Measurements from ENCODE around the gene LSM2.
"Not testable (repeated sequence)": the region's sequence is repeated elsewhere in the genome, so short reads cannot be mapped to it uniquely, and the experiment has no call there.

The LSM2 gene

DNA sequence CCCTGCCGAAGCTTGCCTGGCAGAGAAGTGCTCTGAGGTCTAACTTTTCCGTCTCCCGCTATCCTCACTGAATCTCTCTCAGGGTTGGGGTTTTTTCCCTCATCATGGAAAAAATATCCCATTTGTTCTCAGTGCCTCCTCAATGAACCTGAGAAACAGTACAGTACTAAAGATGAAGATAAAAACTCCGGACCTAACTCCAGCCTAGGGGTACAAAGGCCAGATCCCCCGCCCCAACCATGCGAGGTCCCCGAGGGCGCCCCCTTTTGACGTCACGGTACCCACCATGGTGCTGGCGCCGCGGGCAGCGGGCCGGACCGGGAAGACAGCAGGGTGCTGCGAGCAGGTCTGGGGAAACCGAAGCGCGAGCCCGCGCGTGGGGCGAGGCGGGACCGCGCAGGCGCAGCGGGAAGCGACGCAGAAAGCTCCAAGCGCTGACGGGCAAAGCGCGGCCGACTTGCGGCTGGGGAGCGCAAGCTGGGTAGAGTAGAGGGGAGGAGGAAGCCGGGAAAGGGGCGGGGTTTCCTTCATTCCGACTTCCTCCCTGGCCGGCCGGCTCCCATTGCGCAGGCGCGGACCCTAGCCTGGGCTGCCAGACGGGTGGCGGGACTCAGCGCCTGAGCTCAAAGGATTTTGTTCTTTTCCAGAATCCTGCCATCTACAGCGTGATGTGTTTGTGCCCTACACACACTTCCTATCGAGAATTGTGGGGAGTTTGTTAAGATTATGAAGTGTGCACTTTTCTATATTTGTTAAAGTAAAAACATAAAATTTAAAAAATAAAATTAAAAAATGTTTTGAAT, at the start of gene LSM2:
Gene LSM2, minus strand, starts transcription at position 497 of the 803 bp plus-strand sequence. Its CDS starts 209 bp downstream, at position 288.
- DNase-seq = peak; percentile 95

DNA sequence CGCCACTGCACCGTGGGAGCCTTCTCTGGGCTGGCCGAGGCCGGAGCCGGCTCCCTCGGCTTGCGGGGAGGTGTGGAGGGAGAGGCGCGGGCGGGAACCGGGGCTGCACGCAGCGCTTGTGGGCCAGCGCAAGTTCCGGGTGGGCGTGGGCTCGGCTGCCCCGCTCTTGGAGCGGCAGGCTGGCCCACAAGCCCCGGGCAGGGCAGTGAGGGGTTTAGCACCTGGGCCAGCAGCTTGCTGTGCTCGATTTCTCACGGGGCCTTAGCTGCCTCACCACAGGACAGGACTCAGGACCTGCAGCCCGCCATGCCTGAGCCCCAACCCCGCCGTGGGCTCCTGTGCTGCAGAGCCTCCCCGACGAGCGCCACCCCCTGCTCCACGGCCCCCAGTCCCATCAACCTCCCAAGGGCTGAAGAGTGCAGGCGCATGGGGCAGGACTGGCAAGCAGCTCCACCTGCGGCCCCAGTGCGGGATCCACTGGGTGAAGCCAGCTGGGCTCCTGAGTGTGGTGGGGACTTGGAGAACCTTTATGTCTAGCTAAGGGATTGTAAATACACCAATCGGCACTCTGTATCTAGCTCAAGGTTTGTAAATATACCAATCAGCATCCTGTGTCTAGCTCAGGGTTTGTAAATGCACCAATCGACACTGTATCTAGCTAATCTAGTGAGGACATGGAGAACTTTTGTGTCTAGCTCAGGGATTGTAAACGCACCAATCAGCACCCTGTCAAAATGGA, 45.4 kb upstream of the LSM2 start:
- DNase-seq = not testable (repeated sequence)

DNA sequence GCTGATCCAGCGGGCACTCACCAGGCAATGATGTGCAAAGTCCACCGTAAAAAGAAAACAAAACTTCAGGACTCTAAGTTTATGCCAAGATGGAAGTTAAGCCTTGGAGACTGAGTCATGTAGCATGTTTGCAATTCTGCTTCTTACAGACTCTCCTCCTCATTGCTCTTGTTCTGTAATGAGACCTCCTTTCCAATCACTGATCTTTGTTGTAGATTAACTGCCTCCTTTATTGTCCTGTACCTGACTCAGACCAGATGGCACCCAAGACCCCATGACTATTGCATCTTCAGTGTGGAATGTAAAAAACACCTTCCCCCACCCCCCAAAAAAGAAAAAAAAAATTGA, 44.7 kb upstream of the LSM2 start:
- no peak for DNase-seq

DNA sequence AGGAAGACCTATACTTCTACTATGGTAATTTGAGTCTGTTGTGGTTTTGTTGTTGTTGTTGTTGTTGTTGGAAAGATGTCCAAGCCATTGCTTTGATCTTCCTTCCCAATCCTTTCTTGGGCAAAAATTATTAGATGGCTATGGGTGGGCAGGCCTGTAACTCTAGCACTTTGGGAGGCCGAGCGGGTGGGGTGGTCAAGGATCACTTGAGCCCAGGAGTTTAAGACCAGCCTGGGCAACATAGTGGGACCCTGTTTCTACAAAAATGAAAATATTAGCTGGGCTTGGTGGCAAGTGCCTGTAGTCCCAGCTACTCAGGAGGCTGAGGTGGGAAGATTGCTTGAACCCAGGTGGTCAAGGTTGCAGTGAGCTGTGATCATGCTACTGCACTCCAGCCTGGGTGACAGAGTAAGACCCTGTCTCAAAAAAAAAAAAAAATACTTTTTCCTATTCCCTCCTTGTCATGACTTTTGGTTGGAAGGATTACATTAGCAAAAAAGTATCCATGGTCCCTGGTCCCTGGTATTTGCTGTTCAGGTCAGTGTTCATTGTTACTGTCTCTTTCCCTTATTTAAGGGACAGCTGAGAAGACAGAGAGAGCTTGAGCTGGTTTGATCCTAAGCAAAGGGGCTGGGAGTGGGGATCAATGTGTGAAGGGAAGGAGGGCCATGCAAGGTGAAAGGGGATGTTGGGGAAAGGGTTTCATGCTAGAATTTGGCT, 44.2 kb upstream of the LSM2 start:
- DNase-seq = no peak

DNA sequence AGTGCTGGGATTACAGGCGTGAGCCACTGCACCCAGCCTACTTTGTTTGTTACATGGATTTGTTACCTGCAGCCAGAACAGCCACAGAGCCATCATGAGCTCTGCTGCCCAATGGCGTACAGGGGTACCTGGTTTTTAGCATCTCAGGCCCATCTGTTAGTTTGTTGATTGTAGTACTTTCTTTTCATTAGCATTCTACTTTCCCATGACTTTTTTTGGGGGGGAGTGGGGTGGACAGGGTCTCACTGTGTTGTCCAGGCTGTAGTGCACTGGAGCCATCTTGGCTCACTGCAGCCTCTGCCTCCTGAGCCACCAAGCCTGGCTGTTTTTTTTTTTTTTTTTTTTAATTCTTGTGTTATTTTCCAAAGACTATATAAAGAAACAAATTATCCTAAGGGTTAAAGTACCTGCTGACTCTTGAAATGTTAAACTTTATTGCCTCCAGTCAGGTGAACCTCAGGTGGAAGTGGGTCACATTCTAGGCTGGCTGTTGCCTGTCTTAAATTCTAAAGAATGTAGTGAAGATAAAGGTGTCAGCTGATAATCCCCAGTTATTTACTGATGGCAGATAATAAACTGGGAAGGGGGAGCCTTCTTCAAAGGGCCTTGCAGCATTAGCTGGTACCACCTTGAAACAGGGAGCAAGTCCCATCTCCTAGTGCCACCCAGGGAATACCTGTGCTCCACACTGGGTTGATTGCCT, 40.7 kb upstream of the LSM2 start:
- DNase-seq = no peak

DNA sequence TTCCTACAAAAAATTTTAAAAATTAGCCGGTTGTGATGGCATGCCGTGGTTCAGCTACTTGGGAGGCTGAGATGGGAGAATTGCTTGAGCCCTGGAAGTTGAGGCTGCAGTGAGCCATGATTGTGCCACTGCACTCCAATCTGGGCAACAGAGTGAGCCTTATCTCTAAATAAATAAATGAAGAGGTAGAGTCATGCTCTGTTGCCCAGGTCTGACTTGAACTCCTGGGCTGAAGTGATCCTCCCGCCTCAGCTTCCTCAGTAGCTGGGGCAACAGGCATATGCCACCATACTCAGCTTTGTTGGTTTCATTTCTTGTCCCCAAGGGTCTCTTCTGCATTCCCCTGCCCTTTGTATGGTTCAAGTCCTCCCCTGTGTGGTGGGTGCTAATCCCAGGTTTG, 37.7 kb upstream of the LSM2 start:
- no peak for DNase-seq

DNA sequence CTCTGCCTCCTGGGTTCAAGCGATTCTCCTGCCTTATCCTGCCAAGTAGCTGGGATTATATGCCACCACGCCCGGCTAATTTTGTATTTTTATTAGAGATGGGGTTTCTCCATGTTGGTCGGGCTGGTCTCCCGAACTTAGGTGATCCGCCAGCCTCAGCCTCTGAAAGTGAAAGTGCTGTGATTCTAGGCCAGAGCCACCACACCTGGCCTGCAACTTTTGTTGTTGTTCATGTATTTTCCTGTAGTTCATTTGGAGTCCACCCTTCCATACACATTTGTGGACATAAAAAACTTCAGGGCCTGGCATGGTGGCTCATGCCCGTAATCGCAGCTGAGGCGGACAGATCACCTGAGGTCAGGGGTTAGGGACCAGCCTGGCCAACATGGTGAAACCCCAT, 35.3 kb upstream of the LSM2 start:
- DNase-seq = no peak

DNA sequence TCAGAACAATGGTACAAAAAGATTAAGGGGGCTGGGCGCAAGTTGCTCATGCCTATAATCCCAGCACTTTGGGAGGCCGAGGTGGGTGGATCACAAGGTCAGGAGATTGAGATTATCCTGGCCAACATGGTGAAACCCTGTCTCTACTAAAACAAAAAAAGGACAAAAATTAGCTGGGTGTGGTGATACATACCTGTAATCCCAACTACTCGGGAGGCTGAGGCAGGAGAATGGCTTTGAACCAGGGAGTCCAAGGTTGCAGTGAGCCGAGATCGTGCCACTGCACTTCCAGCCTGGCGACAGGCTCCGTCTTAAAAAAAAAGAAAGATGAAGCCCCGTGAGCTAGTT, 33.0 kb upstream of the LSM2 start:
- DNase-seq = not testable (repeated sequence)

DNA sequence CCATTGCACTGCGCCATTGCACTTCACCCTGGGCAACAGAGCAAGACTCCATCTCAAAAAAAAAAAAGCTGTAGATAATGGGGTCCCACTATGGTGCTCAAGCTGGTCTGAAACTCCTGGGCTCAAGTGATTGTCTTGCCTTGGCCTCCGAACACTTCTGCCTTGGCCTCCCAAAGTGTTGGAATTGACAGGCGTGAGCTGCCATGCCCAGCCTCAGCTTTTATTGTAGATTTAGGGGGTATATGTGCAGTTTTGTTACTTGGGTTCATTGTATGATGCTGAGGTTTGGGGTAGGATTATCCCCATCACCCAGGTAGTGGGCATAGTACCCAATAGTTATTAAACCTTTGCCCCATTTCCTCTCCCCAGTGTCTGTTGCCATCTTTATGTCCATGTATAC, 32.2 kb upstream of the LSM2 start:
- no peak for DNase-seq

DNA sequence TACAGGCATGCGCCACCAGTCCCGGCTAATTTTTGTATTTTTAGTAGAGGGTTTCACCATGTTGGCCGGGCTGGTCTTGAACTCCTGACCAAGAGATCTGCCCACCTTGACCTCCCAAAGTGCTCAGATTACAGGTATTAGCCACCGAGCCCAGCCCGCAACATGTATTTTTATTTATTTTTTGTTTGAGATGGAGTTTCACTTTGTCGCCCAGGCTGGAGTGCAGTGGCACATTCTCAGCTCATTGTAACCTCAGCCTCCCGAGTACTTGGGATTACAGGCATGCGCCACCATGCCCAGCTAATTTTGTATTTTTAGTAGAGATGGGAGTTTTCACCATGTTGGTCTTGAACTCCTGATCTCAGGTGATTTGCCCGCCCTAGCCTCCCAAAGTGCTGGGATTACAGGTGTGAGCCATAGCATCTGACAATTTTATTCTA, 31.4 kb upstream of the LSM2 start:
- not testable (repeated sequence) for DNase-seq

DNA sequence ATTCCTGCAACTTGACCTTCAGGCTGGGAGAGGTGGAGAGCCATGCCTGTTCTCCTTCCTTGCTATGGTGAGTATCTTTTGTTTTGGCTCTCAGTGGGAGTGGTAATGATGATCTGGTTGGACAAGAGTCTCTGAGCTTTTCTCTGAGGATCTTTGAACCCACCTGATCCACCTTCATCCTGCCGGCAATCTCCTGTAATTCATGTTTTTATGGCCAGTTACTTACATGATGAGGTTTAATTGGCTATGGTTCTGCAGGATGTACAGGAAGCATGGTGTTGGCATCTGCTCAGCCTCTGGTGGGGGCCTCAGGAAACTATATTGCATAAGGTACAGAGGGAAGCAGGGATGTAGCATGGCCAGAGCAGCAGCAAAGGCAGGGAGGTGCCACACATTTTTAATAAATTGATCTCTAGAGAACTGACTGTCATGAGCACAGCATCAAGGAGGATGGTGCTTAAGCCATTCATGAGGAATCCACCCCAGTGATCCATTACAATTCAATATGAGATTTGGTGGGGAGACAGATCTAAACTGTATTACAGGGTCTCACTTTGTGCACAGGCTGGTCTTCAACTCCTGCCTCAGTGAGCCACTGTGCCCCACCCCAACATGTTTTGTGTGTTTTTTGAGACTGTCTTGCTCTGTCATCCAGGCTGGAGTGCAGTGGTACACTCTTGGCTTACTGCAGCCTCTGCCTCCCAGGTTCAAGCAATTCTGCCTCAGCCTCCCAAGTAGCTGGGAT, 30.8 kb upstream of the LSM2 start:
- DNase-seq = no peak

DNA sequence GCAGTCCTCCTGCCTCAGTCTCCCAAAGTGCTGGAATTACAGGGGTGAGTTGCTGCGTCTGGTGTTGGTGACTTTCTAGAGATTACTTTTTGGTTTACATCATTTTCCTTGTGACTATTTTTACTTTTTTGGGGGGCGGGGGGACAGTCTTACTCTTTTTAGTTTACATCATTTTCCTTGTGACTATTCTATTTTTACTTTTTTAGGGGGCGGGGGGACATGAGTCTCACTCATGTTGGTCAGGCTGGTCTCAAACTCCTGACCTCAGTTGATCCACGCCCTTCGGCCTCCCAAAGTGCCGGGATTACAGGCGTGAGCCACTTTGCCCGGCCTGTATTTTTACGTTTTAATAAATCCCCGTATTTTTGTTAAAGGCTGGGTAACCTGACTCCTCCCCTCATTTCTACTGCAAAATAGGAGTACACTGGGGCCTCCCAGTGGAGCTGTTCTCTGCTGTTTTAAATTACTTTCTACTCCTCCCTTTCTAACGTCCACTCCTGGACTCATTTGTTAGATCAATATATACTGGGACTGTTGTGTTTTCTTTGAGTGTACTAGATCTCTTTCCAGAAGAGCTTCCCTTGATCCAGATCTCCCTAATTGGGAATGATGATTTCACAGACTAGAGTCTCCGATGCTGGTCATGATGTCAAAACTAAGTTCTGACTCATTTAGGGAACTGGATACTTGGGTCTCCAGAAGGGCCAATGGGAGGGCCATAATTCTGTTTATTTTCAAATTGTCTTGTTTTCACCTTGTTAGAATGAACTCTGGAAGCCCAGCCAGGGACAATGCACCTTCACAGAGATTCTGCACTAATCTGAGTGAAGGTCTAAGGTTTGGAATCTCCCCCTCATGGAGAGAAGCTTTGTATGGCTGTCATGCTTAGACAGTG, 30.0 kb upstream of the LSM2 start:
- DNase-seq = no peak

DNA sequence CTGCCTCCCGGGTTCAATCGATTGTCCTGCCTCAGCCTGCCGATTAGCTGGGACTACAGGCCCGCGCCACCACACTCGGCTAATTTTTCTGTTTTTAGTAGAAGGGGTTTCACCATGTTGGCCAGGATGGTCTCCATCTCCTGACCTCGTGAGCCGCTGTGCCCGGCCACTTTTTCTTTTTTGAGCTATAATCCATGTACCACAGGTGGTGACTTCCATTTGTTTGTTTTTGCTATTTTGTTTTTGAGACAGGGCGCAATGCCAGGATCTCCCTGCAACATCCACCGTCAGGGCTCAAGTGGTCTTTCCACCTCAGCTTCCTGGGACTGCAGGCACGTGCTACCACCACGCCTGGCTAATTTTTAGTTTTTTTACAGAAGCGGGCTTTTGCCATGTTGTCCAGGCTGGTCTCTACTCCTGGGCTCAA, 29.3 kb upstream of the LSM2 start:
- DNase-seq = no peak

DNA sequence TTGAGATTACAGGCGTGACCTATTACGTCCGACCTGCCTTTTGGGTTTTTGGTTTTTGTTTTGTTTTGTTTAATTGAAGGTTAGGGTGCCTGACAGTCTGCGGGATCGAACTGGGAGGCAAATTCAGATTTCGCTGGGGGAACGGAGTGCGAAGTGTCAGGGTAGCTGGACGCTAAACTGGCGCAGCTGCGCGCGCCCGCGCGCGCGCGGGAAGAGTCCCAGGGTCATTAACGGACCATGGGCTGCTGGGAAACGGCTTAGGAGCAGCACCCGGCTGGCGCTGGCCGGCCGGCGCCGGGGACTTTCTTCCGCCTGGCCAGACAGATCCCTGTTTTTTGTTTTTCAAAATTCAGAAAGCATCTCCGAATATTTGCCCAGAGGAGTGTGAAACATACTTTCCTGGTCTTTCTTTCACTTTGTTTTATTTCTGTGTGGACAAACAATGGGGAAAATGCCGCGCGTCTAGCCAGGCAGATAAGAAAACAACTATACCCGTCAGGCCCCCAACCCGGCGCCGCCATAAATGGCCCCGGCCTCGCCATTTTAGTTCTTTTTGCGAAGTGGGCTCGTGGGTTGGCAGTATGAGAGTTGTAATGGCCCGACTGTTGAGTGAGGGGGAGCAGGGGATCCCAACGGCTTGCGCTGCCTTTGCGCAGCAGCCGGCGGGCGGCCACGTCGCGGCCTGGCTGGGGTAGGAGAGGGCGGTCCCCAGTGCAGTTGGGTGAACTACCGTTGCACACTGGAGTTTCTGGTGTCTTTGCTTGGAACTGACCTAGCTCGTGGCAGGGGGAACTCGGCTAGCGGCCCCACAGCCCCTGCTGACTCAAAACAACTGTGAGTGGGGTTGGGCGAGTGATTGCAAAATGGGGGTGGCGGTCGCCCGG, 27.8 kb upstream of the LSM2 start:
- DNase-seq = peak; percentile 39

DNA sequence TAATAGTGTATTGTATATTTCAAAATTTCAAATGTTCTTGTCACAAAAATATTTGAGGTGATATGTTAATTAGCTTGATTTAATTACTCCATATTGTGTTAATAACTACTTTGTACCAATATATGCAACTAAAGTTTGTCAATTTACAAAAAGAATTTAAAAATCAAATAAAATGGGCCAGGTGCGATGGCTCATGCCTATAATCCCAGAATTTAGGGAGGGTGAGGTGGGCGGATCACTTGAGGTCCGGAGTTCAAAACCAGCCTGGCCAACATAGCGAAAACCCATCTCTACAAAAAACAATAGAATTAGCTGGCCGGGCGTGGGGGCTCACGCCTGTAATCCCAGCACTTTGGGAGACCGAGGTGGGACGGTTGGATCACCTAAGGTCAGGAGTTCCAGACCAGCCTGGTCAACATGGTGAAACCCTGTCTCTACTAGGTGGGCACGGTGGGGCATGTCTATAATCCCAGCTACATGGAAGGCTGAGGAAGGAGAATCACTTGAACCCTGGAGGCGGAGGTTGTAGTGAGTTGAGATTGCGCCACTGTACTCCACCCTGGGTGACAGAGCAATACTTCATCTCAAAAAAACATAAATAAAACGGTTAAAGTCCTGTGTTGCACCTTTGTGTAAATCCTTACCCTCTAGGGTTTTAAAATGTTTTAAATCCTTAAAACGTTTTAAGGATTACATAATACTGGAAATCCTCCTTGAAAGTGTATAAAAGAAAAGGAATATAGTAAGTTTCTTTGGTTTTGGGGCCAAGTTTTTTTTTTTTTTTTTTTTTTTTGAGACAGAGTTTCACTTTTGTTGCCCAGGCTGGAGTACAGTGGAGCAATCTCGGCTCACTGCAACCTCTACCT, 24.8 kb upstream of the LSM2 start:
- DNase-seq = no peak

DNA sequence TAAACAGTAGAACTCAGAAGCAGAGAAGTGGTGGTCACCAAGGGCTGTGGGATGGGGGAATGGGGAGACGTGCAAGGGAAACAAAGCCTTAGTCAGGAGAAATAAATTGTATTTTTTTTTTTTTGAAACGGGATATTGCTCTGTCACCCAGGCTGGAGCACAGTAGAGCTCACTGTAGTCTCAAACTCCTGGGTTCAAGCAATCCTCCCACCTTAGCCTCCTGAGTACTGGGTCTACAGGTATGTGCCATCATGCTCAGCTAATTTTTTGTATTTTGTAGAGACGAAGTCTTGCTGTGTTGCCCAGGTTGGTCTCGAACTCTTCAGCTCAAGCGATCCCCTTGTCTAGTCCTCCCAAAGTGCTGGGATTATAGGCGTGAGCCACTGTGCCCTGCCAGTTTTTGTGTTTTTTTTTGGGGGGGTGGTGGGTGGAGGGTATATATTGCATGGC, 24.1 kb upstream of the LSM2 start:
- no peak for DNase-seq

DNA sequence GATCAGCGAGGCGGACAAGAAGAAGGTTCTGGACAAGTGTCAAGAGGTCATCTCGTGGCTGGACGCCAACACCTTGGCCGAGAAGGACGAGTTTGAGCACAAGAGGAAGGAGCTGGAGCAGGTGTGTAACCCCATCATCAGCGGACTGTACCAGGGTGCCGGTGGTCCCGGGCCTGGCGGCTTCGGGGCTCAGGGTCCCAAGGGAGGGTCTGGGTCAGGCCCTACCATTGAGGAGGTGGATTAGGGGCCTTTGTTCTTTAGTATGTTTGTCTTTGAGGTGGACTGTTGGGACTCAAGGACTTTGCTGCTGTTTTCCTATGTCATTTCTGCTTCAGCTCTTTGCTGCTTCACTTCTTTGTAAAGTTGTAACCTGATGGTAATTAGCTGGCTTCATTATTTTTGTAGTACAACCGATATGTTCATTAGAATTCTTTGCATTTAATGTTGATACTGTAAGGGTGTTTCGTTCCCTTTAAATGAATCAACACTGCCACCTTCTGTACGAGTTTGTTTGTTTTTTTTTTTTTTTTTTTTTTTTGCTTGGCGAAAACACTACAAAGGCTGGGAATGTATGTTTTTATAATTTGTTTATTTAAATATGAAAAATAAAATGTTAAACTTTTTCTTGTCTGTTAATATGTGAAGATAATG, 23.0 kb upstream of the LSM2 start:
- DNase-seq = no peak

DNA sequence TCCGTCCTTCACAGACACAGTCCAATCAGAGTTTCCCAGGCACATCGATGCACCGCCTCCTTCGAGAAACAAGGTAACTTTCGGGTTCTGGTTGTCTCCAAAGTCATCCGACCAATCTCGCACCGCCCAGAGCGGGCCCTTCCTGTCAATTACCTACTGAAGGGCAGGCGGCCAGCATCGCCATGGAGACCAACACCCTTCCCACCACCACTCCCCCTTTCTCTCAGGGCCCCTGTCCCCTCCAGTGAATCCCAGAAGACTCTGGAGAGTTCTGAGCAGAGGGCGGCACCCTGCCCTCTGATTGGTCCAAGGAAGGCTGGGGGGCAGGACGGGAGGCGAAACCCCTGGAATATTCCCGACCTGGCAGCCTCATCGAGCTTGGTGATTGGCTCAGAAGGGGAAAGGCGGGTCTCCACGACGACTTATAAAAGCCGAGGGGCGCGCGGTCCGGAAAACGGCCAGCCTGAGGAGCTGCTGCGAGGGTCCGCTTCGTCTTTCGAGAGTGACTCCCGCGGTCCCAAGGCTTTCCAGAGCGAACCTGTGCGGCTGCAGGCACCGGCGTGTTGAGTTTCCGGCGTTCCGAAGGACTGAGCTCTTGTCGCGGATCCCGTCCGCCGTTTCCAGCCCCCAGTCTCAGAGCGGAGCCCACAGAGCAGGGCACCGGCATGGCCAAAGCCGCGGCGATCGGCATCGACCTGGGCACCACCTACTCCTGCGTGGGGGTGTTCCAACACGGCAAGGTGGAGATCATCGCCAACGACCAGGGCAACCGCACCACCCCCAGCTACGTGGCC, 20.7 kb upstream of the LSM2 start, which contains the start of gene HSPA1B:
Gene HSPA1B, plus strand, starts transcription at position 453 of the 794 bp plus-strand sequence. Its CDS starts 213 bp downstream, at position 666.
- peak; percentile 99 for DNase-seq

Measured in GOT3 (cell line).